NCI-H2196 (cell line): ENCODE results near the gene SERPINB1.

ENCODE experiments used
- DNase-seq: peaks from one replicate; lab custom pipeline; 2025; ENCODE audit not compliant: unreplicated experiment; lab: John Stamatoyannopoulos, UW

Gene SERPINB1

DNA sequence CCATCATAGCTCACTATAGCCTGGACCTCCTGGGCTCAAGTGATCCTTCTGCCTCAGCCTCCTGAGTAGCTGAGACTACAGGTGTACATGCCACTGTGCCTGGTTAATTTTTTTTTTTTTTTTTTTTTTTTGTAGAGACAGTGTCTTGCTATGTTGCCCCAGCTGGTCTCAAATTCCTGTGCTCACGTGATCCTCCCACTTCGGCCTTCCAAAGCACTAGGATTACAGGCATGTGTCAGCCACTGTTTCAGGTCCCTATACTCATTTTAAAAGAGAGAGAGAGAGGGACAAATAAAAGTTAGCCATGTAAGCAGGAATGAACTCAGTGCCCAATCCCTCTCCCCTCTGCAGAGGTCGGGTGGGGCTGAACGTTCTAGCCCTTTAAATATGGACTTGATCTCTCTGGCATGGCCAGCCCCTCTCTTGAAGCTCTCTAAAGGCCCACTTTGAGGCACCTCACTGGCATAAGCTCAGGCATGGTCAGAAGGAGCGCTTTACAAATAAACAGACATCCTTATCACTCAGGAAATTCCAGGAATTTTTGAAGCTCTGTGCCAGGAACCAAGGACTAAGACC is 9.0 kb upstream of the SERPINB1 start:
- no peak for DNase-seq

- no peak for DNase-seq
Measured at GRCh38 chr6:2848851-2849250, 7.2 kb upstream of the SERPINB1 start.

DNA sequence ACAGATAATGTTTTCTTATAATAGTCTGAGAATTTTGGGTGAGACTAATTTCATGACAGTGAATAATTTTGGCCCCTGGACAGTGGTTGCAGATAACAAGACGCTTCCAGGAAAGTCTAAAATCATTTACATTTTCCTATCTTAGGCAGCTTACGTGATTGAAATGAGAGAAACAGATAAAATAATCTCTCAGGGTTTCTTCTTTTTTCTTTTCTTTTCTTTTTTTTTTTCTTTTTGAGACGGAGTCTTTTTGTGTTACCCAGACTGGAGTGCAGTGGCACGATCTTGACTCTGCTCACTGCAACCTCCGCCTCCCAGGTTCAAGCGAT is 4.2 kb upstream of the SERPINB1 start:
- DNase-seq: no peak

- DNase-seq: no peak
Measured at GRCh38 chr6:2844008-2844407, 2.3 kb upstream of the SERPINB1 start.

DNA sequence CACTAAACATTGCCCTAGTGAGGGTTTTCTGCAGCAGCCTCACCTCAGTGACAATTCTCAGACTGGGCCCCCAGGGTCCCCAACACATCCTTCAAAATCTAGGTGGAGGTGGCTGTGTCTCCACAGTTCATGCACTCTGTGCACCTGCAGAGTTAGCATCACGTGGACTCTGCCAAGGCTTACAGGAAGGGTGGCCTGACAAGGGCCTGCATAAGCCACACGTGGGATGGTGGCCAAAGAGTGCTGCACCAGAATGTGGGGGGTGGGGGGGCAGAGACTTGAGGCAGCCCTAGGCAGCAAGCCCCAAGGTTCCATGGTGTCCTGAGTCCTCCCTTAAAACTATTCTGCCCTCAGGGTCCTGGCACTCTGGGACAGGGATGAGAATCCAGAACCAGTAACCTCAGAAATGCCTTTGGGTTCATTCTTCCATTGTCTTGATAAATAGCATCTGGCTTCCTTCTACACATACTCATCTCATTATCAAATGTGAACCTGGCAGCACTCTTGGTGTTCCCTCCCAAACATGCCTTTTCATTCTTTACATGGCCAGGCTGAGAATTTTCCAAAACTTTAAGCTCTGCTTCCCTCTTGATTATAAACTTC is 1.6 kb upstream of the SERPINB1 start:
- peak; percentile 31 for DNase-seq

GRCh38 chr6:2842139-2842552 is 483 bp upstream of the SERPINB1 start:
- DNase-seq: no peak

- DNase-seq: no peak
Measured at GRCh38 chr6:2840749-2841061, 958 bp downstream of the SERPINB1 start.

- DNase-seq: no peak
Measured at GRCh38 chr6:2839982-2840748, 1.5 kb downstream of the SERPINB1 start.

DNA sequence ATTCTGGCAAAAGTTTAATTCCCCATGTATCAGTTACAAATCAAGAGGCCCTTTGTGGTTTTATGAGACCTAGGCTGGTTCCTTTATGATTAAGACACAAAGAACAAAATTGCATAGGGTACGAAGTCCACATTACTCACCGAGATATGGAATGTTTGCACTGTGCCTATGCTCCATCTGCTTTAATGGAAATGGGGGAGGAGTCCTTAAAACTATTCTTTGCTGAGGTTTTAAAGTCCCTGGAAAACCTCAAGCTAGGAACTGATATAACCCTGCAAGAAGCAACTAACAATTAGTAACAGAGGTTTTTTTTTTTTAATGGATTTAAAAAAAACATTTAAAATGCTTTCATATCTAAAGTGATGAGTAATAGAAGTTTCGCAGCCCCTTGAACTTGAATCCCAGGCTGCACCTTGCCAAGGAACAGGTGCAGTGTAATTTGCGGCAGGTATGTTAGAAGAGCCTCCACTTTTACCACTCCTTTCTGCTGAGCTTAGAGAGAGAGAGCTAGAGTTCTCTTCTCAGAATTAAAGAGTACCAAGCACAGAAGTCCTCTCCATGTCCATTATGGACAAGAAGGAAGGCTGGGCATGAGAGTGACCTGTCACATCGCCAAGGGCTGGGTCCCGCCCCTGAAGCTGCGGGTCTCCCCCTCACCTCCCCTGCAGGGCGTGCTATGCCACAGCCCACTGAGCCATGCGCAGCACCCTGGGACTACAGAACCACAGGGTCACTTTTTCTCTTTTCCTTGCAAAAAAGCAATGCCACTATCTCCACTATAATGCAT is 2.3 kb downstream of the SERPINB1 start:
- DNase-seq: no peak

DNA sequence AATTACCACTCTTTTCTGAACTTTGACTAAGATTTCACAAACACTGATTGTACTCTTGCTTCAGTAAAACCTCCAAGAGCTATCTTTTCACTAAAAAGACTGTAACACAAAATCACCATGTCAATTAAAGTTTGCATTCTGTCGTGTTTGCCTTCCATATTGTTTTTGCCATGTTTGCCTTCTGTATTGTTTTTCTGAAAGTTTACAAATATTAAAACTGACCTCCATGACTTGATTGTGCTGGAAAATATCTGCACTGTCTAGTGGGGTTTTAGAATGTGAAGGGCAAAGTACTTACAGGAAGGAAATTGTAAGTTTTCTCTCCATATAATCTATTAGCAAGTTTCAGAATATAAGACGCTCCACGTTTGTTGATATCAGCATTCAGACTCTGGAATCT is 3.4 kb downstream of the SERPINB1 start:
- DNase-seq: no peak

DNA sequence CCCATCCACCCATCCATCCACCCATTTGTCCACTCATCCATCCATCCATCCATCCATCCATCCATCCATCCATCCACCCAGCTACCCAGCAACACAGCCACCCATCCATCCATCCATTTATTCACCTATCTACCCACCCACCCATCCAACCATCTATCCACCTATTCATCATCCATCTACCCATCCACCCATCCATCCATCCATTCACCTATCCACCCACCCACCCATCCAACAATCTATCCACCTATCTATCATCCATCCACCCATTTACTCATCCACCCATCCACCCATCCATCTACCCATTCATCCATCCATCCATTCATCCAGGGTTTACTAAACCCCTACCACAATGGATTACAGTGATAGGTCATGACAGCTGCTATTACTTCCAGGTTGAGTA is 7.4 kb downstream of the SERPINB1 start:
- DNase-seq: no peak

DNA sequence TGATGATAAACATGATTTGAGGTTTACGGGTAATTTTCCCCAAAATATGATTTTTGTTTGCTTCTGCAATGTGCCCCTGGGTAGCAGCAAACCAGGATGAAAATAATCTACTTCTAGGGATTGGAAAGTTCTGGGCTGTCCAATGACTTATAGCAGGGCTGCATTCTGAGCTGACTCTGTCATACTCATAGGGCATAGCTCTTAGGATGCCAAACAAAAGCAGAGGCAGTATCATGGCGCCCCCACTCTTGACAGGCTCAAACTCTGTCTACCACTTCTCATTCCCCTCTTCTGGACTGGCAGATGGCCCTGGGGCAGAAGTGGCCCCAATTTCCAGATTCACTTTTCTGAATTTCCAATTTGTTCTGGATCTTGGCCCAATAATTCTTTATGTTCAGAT is 10.3 kb downstream of the SERPINB1 start:
- DNase-seq: no peak

DNA sequence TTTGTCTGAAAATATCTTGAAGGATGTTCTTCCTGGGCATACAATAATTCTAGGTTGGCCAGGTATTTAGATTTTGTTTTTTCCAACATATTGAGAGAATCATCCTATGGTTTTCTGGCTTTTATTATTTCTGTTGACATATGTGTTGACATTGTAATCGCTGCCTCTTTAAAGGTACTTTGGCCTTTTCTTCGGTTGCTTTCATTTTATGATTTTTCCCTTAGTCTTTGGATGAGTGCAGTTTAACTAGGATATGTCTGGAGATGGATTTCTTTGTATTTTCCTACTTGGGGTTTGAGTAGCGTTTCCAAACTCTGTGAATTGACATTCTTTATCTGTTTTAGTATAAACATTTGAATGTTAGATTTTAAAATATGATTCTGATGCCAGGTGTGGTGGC is 11.5 kb downstream of the SERPINB1 start:
- no peak for DNase-seq

DNA sequence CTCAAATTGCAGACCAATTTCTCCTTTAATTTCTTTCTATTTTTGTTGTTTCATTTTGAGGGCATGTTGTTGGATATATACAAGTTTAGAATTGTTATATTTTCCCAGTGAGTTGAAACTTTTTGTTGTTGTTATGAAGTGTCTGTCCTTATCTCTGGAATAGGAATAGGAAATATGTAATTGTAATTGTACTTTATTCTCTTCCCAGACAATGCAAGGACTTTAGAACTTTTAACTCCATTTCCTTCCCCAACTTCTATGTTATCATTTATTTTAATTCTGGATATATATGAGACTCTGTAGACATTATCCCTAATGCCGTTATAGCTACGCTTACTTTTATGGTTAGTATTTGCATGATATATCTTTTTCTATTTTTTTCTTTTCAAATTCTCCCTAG is 12.4 kb downstream of the SERPINB1 start:
- DNase-seq: no peak

- no peak for DNase-seq
Measured at GRCh38 chr6:2828629-2829028, 13.0 kb downstream of the SERPINB1 start.

DNA sequence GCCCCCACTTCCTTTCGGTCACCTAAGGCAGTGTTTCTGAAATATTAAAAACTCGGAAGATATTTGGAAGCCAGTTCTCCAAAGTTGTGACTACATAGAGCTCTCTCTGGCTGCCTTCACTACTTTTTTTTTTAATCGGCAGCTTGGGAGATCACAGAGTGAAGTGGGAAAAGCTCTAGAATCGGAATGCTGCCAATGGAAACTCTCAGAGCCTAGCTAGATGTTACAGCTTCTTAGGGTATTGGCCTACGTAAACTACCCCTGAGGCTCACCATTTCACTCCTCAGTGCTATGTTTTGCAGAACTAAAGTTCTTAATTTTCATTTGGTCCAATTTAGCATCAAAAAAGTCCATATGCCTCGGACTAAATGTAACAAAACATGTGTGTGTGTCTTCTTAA is 14.5 kb downstream of the SERPINB1 start:
- DNase-seq: no peak

DNA sequence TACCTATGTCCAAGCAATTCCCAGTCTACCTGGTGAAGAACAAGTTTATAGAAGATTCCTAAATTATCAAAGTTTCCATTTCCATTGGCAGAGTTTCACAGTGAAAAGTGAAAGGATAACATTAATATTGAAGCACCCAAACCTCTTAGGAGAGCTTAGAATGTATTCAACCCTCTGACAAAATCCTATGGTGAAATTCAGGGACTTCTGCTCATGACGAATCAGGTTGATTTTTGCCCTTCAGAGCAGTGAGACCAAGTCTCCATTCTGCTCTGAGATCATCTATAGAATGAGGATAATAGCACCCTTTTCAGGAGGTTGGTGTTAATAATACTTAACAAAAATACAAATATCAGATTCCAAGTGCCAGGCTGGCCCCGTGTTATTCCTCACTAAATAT is 15.5 kb downstream of the SERPINB1 start:
- no peak for DNase-seq

- DNase-seq: no peak
Measured at GRCh38 chr6:2823104-2823850, 18.4 kb downstream of the SERPINB1 start.

DNA sequence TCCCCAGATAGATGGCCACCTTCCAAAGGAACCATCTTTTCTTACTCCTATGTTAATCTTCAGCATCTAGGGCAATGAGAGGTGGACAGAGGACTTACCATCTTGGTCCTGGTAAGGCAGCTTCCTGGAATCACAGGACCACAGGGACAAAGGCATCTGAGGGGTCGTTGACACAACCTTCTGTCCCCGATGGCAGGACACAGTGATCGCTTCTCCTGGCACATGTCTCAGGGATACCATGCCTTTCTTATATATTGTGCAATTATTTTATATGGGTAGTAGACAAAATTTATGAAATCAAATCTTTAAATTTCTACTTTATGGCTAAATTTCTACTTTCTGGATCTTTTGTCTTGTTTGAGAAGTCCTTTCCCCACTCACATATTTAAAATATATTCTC is 20.1 kb downstream of the SERPINB1 start:
- no peak for DNase-seq

- DNase-seq: no peak
Measured at GRCh38 chr6:2820415-2820814, 21.2 kb downstream of the SERPINB1 start.

DNA sequence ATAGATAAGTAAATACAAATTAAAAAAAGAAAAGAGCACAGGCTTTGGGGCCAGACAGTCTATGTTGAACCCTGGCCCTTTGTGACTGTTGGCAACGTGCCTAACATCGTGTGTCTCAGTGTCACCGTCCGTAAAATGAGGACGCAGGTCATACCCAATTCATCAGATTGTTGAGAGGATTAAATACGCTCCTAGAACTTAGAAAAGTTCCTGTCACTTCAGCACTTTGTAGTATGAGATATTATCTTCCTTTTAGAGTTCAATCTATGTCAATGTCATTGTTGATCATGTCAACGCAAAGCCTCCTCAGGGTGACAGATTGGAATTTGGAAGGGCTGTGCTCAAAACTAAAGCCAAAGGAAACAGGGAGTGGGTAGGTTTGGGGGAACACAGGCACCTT is 21.7 kb downstream of the SERPINB1 start:
- no peak for DNase-seq
